Measurements from ENCODE around the gene SLC25A43. TPM values are rescaled to one million over a fixed set of nuclear protein-coding genes. Genes with fewer than 3 reads are reported as not detected.

SLC25A43 gene
- total RNA-seq, 1 donor from 2014 or later = 16.1 TPM

- H3K9me3 Mint-ChIP-seq (ENCODE audit: low read depth) = no peaks in the 10 kb centered on the region
- peaks cover 4% of the 10 kb centered on the region for H3K36me3 Mint-ChIP-seq (ENCODE audit: low read depth)
- H3K27ac Mint-ChIP-seq (ENCODE audit: unreplicated experiment) = no peak overlapping the region
- no peaks in the 10 kb centered on the region for H3K27me3 Mint-ChIP-seq (ENCODE audit: low read depth)
- no peak for DNase-seq (ENCODE audit: low spot score)
- H3K4me1 Mint-ChIP-seq (ENCODE audit: low read depth) = no peaks in the 10 kb centered on the region
- TF ChIP-seq CTCF (IDR thresholded peaks at IDR 0.05) = no peak
- no peak overlapping the region for H3K4me3 Mint-ChIP-seq (ENCODE audit: unreplicated experiment)
These were observed 20.0 kb downstream of the SLC25A43 start for GRCh38 chrX:119419146-119419545.

- Mint-ChIP-seq H3K4me1 (ENCODE audit: low read depth) (no peaks in the 10 kb centered on the region), H3K27ac (ENCODE audit: unreplicated experiment) (no peak overlapping the region), H3K27me3 (ENCODE audit: low read depth) (no peaks in the 10 kb centered on the region), H3K9me3 (ENCODE audit: low read depth) (no peaks in the 10 kb centered on the region), H3K36me3 (ENCODE audit: low read depth) (peaks cover 4% of the 10 kb centered on the region), H3K4me3 (ENCODE audit: unreplicated experiment) (no peak overlapping the region)
- no peak for DNase-seq (ENCODE audit: low spot score)
- no peak for TF ChIP-seq CTCF (IDR thresholded peaks at IDR 0.05)
These were observed 20.8 kb downstream of the SLC25A43 start for GRCh38 chrX:119419898-119420297.

- Mint-ChIP-seq H3K36me3 (ENCODE audit: low read depth) (peaks cover 4% of the 10 kb centered on the region), H3K9me3 (ENCODE audit: low read depth) (no peaks in the 10 kb centered on the region), H3K4me1 (ENCODE audit: low read depth) (peaks cover under 1% of the 10 kb centered on the region), H3K27me3 (ENCODE audit: low read depth) (no peaks in the 10 kb centered on the region), H3K27ac (ENCODE audit: unreplicated experiment) (no peak overlapping the region), H3K4me3 (ENCODE audit: unreplicated experiment) (no peak overlapping the region)
- DNase-seq (ENCODE audit: low spot score) = no peak
- no peak for TF ChIP-seq CTCF (IDR thresholded peaks at IDR 0.05)
These were observed 22.0 kb downstream of the SLC25A43 start for GRCh38 chrX:119421016-119421705.

GRCh38 chrX:119423631-119424030 is 24.5 kb downstream of the SLC25A43 start:
- Mint-ChIP-seq H3K36me3 (ENCODE audit: low read depth) (peaks cover 4% of the 10 kb centered on the region), H3K9me3 (ENCODE audit: low read depth) (no peaks in the 10 kb centered on the region), H3K4me1 (ENCODE audit: low read depth) (peaks cover 21% of the 10 kb centered on the region), H3K27me3 (ENCODE audit: low read depth) (no peaks in the 10 kb centered on the region), H3K4me3 (ENCODE audit: unreplicated experiment) (no peak overlapping the region), H3K27ac (ENCODE audit: unreplicated experiment) (no peak overlapping the region)
- no peak for DNase-seq (ENCODE audit: low spot score)
- TF ChIP-seq CTCF (IDR thresholded peaks at IDR 0.05) = no peak

- no peak for DNase-seq (ENCODE audit: low spot score)
- TF ChIP-seq CTCF (IDR thresholded peaks at IDR 0.05) = no peak
- peaks cover 27% of the 10 kb centered on the region for H3K4me1 Mint-ChIP-seq (ENCODE audit: low read depth)
- no peak overlapping the region for H3K4me3 Mint-ChIP-seq (ENCODE audit: unreplicated experiment)
- no peaks in the 10 kb centered on the region for H3K27me3 Mint-ChIP-seq (ENCODE audit: low read depth)
- H3K36me3 Mint-ChIP-seq (ENCODE audit: low read depth) = no peaks in the 10 kb centered on the region
- no peaks in the 10 kb centered on the region for H3K9me3 Mint-ChIP-seq (ENCODE audit: low read depth)
- H3K27ac Mint-ChIP-seq (ENCODE audit: unreplicated experiment) = no peak overlapping the region
These were observed 25.9 kb downstream of the SLC25A43 start for GRCh38 chrX:119424999-119425398.

Measured in chondrocyte (in vitro differentiated cells).